C4-2B (cell line): ENCODE data around the gene PTBP3.

ENCODE experiments used
- ZFX ChIP-seq: fragments of 450-650 bp; IDR thresholded peaks from 2 replicates; pipeline ENCODE4 v1.6.1; 2017
- TF ChIP-seq, protein P1 (sequence below): fragments of 450-650 bp; conservative IDR thresholded peaks from 2 replicates; pipeline ENCODE4 v1.5.1; 2017; ENCODE audit warnings: mild to moderate bottlenecking

GRCh38 chr9:112184946-112185345 lies 148.5 kb downstream of the PTBP3 start:
- TF ChIP-seq, protein P1, sequence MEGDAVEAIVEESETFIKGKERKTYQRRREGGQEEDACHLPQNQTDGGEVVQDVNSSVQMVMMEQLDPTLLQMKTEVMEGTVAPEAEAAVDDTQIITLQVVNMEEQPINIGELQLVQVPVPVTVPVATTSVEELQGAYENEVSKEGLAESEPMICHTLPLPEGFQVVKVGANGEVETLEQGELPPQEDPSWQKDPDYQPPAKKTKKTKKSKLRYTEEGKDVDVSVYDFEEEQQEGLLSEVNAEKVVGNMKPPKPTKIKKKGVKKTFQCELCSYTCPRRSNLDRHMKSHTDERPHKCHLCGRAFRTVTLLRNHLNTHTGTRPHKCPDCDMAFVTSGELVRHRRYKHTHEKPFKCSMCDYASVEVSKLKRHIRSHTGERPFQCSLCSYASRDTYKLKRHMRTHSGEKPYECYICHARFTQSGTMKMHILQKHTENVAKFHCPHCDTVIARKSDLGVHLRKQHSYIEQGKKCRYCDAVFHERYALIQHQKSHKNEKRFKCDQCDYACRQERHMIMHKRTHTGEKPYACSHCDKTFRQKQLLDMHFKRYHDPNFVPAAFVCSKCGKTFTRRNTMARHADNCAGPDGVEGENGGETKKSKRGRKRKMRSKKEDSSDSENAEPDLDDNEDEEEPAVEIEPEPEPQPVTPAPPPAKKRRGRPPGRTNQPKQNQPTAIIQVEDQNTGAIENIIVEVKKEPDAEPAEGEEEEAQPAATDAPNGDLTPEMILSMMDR, result no peak
- no peak for TF ChIP-seq ZFX
